IgD-negative memory B cell (primary cell): ENCODE data around the gene RAB26. TPM values are rescaled to one million over a fixed set of nuclear protein-coding genes. Genes with fewer than 3 reads are reported as not detected.
A peak's percentile ranks its signal among the peaks of the same experiment; 100 is the strongest.

Source experiments
- H3K27ac Mint-ChIP-seq, 3 donors: one replicate each; pipeline ENCODE4 v1.8.0; 2020 to 2022; ENCODE audit warnings: mild to moderate bottlenecking in 3 of 3, mixed read lengths in 3 of 3, moderate library complexity in 1 of 3
- H3K27me3 Mint-ChIP-seq: one replicate; pipeline ENCODE4 v1.8.0; 2021; ENCODE audit warnings: mixed read lengths
- H3K36me3 Mint-ChIP-seq: one replicate; pipeline ENCODE4 v1.8.0; 2020; ENCODE audit warnings: mild to moderate bottlenecking, mixed read lengths
- H3K4me1 Mint-ChIP-seq, 3 donors: one replicate each; pipeline ENCODE4 v1.8.0; 2020 to 2022; ENCODE audit warnings: mixed read lengths in 3 of 3, mild to moderate bottlenecking in 1 of 3
- H3K4me3 Mint-ChIP-seq, 4 donors: one replicate each; pipeline ENCODE4 v1.8.0; 2020 to 2022; ENCODE audit warnings: mild to moderate bottlenecking in 4 of 4, mixed read lengths in 4 of 4, moderate library complexity in 3 of 4
- H3K9me3 Mint-ChIP-seq, 3 donors: one replicate each; pipeline ENCODE4 v1.8.0; 2020 to 2021; ENCODE audit warnings: mixed read lengths in 3 of 3, mild to moderate bottlenecking in 1 of 3
- polyA plus RNA-seq: library from polyadenylated mRNA; unstranded; fragments of 300-500 nt; fragmentation: Illumina TruSeq; gene quantifications from one replicate; pipeline ENCODE4 v1.2.3, GENCODE V29; 2021

The RAB26 gene
- polyA plus RNA-seq, 1 donor from 2014 or later, result 0.41 TPM

- Mint-ChIP-seq H3K9me3 (no peaks in the 10 kb centered on the region), H3K4me3 (peak overlapping the region in 2 of 4 donors; percentile 17 to 84), H3K4me1 (peaks cover 0 to 22% (median 21%) of the 10 kb centered on the region in 3 donors), H3K27ac (peak overlapping the region in 1 of 3 donors; percentile 19), H3K27me3 (no peaks in the 10 kb centered on the region), H3K36me3 (no peaks in the 10 kb centered on the region)
Measured at GRCh38 chr16:2160915-2161551, 12.6 kb downstream of the RAB26 start.

DNA sequence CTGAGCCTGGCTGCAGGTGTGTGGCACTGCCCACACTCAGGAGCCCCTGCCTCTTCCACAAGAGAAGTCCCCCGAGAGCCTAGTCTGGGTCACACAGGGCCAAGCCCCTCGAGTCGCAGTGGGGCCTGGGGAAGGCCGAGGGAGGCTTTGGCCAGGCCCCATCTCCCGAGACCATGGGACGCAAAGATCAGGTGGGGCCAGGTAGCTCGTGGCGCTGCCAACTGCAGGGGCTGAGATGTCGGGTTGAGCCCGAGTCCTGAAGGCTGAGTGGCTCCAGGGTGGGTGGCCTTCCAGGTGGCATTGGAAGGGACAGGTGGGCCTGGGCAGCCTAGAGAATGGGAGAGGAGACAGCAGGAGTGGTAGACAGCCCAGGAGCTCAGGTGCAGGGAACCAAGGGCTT, 13.5 kb downstream of the RAB26 start:
- H3K27ac Mint-ChIP-seq, result no peak overlapping the region

DNA sequence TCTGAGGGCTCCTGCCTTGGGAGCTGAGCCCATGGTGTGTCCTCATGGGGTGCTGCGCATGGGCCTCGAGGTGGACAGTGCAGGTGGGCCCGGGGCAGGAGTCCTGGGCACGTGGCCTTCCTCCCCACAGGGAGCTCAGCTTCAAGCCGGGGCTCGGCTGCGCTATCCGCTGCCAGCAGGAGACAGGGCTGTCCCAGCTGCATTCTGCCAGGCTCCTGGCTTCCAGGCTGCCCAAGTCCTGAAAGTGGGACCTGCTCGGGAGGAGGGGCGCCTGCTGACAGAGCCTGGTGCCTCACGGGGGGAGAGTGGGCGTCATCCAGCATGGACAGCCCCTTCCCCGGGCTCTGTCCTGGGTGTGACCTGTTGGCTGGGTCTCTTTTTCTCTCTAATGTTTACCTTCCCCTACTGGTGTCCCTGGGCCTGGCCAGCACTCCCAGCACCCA, 14.3 kb downstream of the RAB26 start:
- Mint-ChIP-seq H3K36me3 (no peaks in the 10 kb centered on the region), H3K4me3 (no peak overlapping the region), H3K27ac (no peak overlapping the region), H3K4me1 (peaks cover 0 to 8% (median 8%) of the 10 kb centered on the region in 3 donors), H3K9me3 (no peaks in the 10 kb centered on the region), H3K27me3 (no peaks in the 10 kb centered on the region)

More for the DNA sequence above, 13.5 kb downstream of the RAB26 start:
- peaks cover 0 to 15% (median 14%) of the 10 kb centered on the region in 3 donors for H3K4me1 Mint-ChIP-seq
- H3K27me3 Mint-ChIP-seq, result no peaks in the 10 kb centered on the region
- H3K9me3 Mint-ChIP-seq, result no peaks in the 10 kb centered on the region
- H3K4me3 Mint-ChIP-seq, result peak overlapping the region in 2 of 4 donors; percentile 32 to 63
- no peaks in the 10 kb centered on the region for H3K36me3 Mint-ChIP-seq

- H3K4me3 Mint-ChIP-seq, result no peak overlapping the region
- peaks cover 0 to 8% (median 6%) of the 10 kb centered on the region in 3 donors for H3K4me1 Mint-ChIP-seq
- no peaks in the 10 kb centered on the region for H3K9me3 Mint-ChIP-seq
- no peaks in the 10 kb centered on the region for H3K27me3 Mint-ChIP-seq
- H3K27ac Mint-ChIP-seq, result peak overlapping the region in 1 of 3 donors; percentile 64
- H3K36me3 Mint-ChIP-seq, result no peaks in the 10 kb centered on the region
Measured at GRCh38 chr16:2163211-2163881, 14.9 kb downstream of the RAB26 start.

DNA sequence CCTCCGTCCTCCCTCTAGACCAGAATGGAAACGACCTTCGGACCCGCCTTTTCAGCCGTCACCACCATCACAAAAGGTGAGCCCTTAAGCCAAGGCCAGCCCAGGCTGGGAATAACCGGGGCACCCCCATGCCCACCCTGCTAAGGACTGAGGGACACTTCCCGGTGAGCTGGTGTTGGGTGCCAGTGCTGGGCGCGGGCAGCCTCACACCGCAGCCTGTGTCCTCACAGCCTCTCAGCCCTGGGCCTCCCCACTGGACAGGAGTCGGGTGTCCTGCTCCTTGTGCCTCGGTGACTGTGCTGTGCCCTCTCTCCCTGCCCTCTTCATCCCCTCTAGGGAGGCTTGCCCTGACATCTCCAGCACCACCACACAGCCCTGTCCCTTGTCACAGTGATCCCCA, 17.4 kb downstream of the RAB26 start:
- no peaks in the 10 kb centered on the region for H3K27me3 Mint-ChIP-seq

DNA sequence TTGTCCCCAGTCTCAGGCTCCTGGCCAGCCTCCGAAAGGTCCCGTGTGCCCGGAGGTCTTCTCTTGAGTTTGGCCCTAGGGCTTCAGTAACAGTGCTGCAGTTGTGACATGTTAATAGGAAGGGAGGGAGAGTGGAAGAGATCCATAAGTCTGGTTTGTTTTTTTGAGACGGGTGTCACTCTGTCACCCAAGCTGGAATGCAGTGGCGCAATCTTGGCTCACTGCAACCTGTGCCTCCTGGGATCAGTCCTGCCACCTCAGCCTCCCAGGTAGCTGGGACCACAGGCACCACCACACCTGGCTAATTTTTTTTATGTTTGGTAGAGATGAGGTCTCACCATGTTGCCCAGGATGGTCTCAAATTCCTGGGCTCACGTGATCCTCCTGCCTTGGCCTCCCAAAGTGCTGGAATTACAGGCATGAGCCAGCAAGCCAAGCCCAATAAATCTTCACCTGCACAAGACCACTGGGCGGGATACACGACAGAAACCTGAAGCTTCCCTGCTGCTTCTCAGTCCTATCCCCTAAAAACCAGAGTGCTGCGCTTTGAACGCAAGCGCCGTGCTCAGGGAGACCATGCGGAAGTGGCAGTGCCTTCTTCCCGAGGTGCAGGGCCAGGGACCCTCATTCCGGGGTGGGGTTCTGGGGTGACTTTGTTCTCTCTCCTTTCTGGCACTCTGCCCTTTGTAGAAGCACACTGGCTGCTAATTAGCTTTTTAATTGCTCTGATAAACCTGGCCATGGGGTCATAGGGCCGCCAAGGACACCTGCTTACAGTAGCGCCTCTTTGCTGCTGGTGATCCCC, 18.0 kb downstream of the RAB26 start:
- Mint-ChIP-seq H3K27ac (peak overlapping the region in 1 of 3 donors; percentile 31), H3K4me3 (no peak overlapping the region), H3K9me3 (no peaks in the 10 kb centered on the region), H3K27me3 (no peaks in the 10 kb centered on the region), H3K36me3 (no peaks in the 10 kb centered on the region), H3K4me1 (no peaks in the 10 kb centered on the region)

More for the DNA sequence above, 17.4 kb downstream of the RAB26 start:
- Mint-ChIP-seq H3K27ac (no peak overlapping the region), H3K4me3 (no peak overlapping the region), H3K4me1 (peaks cover 0 to 2% (median 2%) of the 10 kb centered on the region in 3 donors), H3K36me3 (no peaks in the 10 kb centered on the region), H3K9me3 (no peaks in the 10 kb centered on the region)

GRCh38 chr16:2167068-2167638, 18.7 kb downstream of the RAB26 start:
- Mint-ChIP-seq H3K36me3 (no peaks in the 10 kb centered on the region), H3K27ac (no peak overlapping the region), H3K27me3 (no peaks in the 10 kb centered on the region)

DNA sequence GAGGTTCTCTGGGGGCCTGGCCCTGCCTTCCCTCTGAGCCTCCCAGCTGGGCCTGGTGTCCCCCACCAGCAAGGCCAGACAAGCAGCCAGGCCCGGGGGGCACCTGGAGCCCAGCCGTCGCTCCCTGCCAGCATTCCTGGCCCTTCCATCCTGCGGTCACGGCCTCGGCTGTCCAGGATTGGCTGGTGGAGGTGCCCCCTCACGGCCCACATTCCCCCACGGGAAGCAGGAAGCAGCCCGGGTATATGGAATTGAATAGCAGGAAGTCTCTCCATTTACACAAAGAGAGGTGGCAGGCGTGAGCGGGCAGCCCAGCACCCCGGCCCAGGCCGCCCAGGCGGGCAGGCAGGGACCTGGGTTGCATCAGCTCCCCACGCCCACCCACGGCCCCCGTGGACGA, 21.7 kb downstream of the RAB26 start:
- Mint-ChIP-seq H3K27me3 (no peaks in the 10 kb centered on the region), H3K36me3 (peaks cover 5% of the 10 kb centered on the region), H3K4me3 (no peak overlapping the region), H3K27ac (no peak overlapping the region), H3K4me1 (no peaks in the 10 kb centered on the region), H3K9me3 (no peaks in the 10 kb centered on the region)

More at GRCh38 chr16:2167068-2167638, 18.7 kb downstream of the RAB26 start:
- Mint-ChIP-seq H3K9me3 (no peaks in the 10 kb centered on the region), H3K4me3 (no peak overlapping the region), H3K4me1 (no peaks in the 10 kb centered on the region)

- Mint-ChIP-seq H3K4me3 (no peak overlapping the region), H3K9me3 (no peaks in the 10 kb centered on the region), H3K27ac (no peak overlapping the region), H3K27me3 (no peaks in the 10 kb centered on the region), H3K36me3 (peaks cover 5% of the 10 kb centered on the region), H3K4me1 (no peaks in the 10 kb centered on the region)
Measured at GRCh38 chr16:2170587-2171435, 22.4 kb downstream of the RAB26 start.

GRCh38 chr16:2171601-2172178, 23.3 kb downstream of the RAB26 start:
- Mint-ChIP-seq H3K4me3 (no peak overlapping the region), H3K27ac (no peak overlapping the region), H3K36me3 (peaks cover 6% of the 10 kb centered on the region), H3K27me3 (no peaks in the 10 kb centered on the region), H3K9me3 (no peaks in the 10 kb centered on the region), H3K4me1 (no peaks in the 10 kb centered on the region)

- Mint-ChIP-seq H3K36me3 (peaks cover 6% of the 10 kb centered on the region), H3K9me3 (no peaks in the 10 kb centered on the region), H3K4me1 (no peaks in the 10 kb centered on the region), H3K27me3 (no peaks in the 10 kb centered on the region), H3K27ac (peak overlapping the region in 1 of 3 donors; percentile 53), H3K4me3 (no peak overlapping the region)
Measured at GRCh38 chr16:2172688-2173335, 24.4 kb downstream of the RAB26 start.

DNA sequence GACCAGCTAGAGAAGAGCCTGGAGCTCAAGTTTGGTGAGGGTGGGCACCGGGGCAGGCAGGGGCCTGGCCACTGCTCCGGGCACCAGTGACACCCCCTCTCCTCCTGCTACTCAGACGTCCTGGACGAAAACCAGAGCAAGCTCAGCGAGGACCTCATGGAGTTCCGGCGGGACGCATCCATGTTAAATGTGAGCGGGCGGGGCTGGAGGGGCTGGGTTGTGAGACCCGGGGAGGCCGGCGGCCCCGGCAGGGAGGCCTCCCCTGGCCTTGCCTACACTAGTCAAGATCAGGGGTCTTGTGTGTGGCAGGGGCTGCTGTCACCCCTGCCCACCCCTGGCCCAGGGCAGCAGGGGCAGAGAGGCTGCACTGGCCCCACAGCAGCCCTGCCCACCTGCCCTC, 24.9 kb downstream of the RAB26 start:
- H3K4me3 Mint-ChIP-seq, result no peak overlapping the region
- no peaks in the 10 kb centered on the region for H3K27me3 Mint-ChIP-seq
- no peak overlapping the region for H3K27ac Mint-ChIP-seq
- peaks cover 6% of the 10 kb centered on the region for H3K36me3 Mint-ChIP-seq
- H3K9me3 Mint-ChIP-seq, result no peaks in the 10 kb centered on the region
- no peaks in the 10 kb centered on the region for H3K4me1 Mint-ChIP-seq

DNA sequence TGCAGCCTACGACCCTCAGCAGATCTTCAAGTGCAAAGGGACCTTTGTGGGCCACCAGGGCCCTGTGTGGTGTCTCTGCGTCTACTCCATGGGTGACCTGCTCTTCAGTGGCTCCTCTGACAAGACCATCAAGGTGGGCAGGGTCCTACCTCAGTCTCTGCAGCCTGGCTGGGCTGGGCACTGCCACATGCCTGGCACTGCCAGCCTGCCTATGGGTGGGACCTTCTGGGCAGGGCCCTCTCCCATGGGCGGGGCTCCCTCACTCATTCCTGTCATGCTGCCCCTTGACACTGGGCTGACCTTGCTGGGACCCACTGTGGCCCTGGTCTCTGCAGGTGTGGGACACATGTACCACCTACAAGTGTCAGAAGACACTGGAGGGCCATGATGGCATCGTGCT, 25.5 kb downstream of the RAB26 start:
- H3K4me3 Mint-ChIP-seq, result no peak overlapping the region
- H3K9me3 Mint-ChIP-seq, result no peaks in the 10 kb centered on the region
- H3K4me1 Mint-ChIP-seq, result no peaks in the 10 kb centered on the region
- H3K27ac Mint-ChIP-seq, result peak overlapping the region in 1 of 3 donors; percentile 62
- no peaks in the 10 kb centered on the region for H3K27me3 Mint-ChIP-seq
- H3K36me3 Mint-ChIP-seq, result peaks cover 6% of the 10 kb centered on the region
